Transverse colon (tissue), 4 donors: ENCODE measurements around the gene DDB1.

Source experiments
- EP300 ChIP-seq: sonication (generic); formaldehyde crosslinking; IDR thresholded peaks from one replicate; pipeline ENCODE4 v1.6.1; 2017; ENCODE audit warnings: antibody characterized with exemption, low read depth
- POLR2AphosphoS5 ChIP-seq, 3 donors: sonication (generic); formaldehyde crosslinking; IDR thresholded peaks; one replicate each; pipeline ENCODE4 v1.6.1; 2016; ENCODE audit warnings: antibody characterized with exemption in 3 of 3
- TF ChIP-seq, protein P1 (sequence below), 5 experiments: fragments of 200-600 bp in 3 of 5; fragments of 450-650 bp in 2 of 5; sonication (generic) in 3 of 5; IDR thresholded peaks; 1 replicate in 2 of 5; 2 replicates in 3 of 5; pipeline ENCODE4 v1.5.1; 2016 to 2017; ENCODE audit warnings: antibody characterized with exemption in 5 of 5, inconsistent platforms in 3 of 5, mild to moderate bottlenecking in 2 of 5, moderate library complexity in 1 of 5

DNA sequence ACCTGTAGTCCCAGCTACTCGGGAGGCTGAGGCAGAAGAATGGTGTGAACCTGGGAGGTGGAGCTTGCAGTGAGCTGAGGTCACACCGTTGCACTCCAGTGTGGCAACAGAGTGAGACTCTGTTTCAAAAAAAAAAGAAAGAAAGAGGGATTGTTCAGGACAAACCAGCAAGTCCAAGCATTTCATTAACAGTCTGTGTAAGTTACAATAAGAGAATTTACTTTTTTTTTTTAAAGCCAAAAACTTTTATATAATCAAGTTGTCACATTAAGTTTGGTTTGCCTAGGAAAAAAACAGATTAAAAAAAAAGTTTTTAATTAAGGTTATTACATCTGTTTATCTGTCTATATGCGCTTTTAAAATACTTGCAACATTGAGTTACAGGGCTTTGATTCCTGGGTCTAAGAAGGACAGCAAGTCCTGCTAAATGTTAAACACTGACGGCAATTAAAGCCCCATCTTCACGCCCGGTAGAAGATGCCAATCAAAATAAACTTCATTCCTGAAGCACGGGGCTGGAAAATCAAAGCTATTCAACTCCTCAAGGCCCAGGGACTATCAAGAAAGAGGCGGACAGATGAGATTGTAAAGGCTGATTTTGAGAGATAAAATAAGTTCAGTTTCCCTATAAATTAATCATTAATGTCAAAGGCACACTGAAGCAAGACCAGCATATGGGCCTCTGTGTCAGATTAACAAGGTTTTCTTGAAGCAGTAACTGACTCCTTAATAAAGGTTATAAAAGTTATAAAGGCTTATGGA is 39.9 kb upstream of the DDB1 start:
- TF ChIP-seq POLR2AphosphoS5 (IDR thresholded peaks at IDR 0.05) (no peak), EP300 (no peak)
- TF ChIP-seq, protein P1, sequence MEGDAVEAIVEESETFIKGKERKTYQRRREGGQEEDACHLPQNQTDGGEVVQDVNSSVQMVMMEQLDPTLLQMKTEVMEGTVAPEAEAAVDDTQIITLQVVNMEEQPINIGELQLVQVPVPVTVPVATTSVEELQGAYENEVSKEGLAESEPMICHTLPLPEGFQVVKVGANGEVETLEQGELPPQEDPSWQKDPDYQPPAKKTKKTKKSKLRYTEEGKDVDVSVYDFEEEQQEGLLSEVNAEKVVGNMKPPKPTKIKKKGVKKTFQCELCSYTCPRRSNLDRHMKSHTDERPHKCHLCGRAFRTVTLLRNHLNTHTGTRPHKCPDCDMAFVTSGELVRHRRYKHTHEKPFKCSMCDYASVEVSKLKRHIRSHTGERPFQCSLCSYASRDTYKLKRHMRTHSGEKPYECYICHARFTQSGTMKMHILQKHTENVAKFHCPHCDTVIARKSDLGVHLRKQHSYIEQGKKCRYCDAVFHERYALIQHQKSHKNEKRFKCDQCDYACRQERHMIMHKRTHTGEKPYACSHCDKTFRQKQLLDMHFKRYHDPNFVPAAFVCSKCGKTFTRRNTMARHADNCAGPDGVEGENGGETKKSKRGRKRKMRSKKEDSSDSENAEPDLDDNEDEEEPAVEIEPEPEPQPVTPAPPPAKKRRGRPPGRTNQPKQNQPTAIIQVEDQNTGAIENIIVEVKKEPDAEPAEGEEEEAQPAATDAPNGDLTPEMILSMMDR (IDR thresholded peaks at IDR 0.05) = no peak
